RPMI7951 (cell line): ENCODE data around the gene SORL1. TPM values are rescaled to one million over a fixed set of nuclear protein-coding genes. Genes with fewer than 3 reads are reported as not detected.
A peak's percentile ranks its signal among the peaks of the same experiment; 100 is the strongest.
"Not testable (repeated sequence)": the region's sequence is repeated elsewhere in the genome, so short reads cannot be mapped to it uniquely, and the experiment has no call there.

ENCODE experiments used
- DNase-seq: peaks from one replicate; pipeline ENCODE4 v3.0.0-alpha.2; 2012; ENCODE audit warnings: low read depth
- total RNA-seq: library from RNA; depleted of rRNA; stranded (reverse); fragments of >200 nt; shearing (Covaris generic); gene quantifications from 2 replicates; pipeline ENCODE4 v1.2.3, GENCODE V29; 2014

SORL1 gene
- total RNA-seq, 1 experiment from 2014 or later, result 0.60 TPM

DNA sequence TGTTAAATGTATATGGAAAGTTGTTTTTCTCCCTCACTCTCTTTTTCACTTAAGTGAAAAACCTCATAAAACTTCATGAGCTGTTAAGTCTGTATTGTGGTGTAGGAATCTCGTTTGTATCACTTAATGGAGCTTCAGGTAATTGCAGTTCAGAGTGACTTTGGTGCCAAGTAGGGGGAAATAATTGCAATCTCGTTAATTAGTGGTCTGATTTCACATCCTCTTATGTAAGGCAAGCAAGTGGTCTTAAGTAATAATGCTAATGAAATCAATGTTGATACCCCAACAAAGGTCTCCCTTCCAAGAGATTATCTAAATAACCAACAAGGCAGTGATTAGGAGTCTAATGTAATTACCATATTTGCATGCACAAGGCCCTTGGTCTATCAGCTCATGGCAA is 174.9 kb downstream of the SORL1 start:
- DNase-seq, result no peak

DNA sequence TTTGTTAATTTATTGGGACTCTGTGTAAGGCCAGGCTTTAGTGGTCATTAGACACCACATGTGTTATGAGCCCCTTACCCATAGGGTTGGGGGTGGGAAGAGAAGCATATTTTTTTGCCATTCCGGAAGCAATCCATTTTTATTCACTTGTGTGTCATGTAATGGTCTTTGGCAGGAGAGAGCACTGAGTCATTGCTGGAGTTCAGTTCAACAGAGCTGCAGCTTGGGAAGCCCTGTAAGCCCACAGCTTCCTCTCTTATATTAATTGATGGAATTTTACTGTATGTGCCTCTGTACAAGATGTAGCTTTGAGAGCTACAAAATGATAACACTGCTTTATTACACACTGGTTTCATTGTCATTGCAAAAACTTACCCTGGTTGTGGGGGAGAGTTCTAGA is 177.9 kb downstream of the SORL1 start:
- peak; percentile 81 for DNase-seq

GRCh38 chr11:121631456-121631855 is 179.3 kb downstream of the SORL1 start:
- DNase-seq, result no peak

GRCh38 chr11:121634273-121634672 is 182.2 kb downstream of the SORL1 start:
- no peak for DNase-seq

DNA sequence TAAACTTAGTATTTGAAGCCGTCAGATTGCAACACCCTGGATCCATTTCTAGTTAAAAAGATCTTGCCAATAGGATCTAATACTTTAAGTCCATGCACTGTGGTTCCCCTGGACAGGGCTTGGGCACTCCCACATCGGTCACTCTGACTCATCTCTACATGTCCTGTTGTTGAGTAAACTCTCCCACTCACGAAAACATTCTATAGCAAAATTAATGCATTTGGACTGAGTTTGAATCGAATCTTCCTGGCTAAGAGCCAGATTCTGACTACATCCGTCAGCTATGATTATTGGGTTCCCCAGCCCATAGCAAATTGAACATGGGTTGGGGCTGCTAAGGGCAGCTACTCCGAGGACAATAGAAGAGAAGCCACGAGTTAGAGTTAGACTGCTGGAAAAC is 182.8 kb downstream of the SORL1 start:
- DNase-seq, result peak; percentile 87

DNA sequence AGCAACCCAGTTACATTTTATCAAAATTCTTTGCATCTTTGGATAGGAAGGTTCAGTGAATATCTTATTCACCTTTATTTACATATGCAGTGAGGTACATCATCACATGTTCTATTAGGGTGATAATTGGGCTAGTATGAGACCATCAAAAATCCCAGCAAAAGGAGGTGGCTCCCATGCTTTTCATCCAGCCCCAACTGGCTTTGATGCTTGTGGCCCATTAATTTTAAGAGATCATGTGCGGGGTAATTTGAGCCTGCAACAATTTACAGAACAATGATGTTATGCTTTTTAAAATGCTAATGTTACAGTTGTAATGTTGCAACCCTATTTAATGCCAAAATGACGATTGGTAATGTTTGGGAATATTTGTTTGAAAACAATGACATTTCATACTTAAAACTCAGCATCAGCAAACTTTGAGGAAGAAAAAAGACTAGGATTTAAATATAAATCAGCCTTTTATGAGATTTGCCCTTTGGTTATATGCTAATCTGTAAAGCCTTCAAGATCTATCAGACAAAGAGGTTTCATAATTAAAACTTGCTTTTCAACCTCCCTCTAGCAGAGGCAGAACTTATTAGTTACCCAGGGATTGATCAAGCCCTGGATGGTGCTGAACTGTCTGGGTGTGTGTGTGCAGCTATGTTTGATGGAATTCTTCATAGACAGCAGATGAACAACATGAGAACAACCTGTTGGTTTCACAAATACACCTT is 184.1 kb downstream of the SORL1 start:
- no peak for DNase-seq

DNA sequence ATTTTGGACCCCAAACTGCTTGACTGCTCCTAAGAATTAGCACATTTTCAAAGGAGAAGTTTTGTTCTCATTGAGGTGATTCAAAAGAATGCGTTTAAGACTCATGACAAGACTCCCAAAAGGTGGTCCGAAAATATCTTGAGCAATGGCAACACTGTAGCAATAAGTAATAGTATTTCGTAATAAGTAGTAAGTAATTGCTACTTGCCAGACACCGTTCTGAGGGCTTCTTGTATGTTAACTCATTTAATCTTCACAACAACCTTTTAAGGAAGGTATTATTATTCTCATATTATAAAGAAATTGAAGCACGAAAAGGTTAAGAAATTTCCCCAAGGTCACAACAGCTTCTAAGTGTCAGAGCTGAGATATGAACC is 184.7 kb downstream of the SORL1 start:
- DNase-seq, result no peak

DNA sequence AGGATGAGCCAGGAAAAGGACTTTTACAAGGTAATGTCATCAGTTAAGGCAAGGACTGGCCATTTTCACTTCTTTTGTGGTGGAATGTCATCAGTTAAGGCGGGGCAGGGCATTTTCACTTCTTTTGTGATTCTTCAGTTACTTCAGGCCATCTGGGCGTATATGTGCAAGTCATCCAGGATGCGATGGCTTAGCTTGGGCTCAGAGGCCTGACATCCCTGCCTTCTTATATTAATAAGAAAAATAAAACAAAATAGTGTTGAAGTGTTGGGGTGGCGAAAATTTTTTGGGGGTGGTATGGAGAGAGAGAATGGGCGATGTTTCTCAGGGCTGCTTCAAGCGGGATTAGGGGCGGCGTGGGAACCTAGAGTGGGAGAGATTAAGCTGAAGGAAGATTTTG is 185.5 kb downstream of the SORL1 start:
- not testable (repeated sequence) for DNase-seq

DNA sequence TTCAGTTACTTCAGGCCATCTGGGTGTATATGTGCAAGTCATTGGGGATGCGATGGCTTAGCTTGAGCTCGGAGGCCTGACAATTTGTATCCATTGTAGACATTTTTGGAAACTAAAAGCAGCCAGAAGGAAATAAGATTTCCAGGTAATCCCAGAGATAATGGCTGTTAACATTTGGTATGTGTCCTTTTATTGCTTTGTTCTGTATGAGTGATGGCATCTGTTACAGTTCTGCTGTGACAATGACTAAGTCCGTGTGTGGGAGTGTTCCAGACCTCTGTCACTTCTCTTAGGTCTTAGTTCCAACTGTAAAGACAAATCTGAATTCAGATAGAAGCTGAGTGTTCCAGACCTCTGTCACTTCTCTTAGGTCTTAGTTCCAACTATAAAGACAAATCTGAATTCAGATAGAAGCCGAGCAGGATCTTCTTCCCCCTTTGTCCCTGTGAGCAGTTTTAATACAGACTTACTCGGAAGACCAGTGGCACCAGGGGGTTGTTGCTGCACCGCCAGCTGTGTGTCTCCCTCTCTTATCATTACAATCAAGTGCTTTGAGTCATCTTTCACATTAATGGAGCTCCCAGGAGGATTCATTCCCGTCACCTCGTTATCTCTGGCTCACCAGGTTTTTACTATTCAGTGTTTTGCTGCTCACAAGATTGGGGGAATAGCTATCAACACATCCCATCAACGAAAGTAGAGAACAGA is 191.5 kb downstream of the SORL1 start:
- peak; percentile 49 for DNase-seq

GRCh38 chr11:121644187-121644512 is 192.0 kb downstream of the SORL1 start:
- DNase-seq, result no peak

GRCh38 chr11:121645001-121645400 is 192.9 kb downstream of the SORL1 start:
- no peak for DNase-seq

DNA sequence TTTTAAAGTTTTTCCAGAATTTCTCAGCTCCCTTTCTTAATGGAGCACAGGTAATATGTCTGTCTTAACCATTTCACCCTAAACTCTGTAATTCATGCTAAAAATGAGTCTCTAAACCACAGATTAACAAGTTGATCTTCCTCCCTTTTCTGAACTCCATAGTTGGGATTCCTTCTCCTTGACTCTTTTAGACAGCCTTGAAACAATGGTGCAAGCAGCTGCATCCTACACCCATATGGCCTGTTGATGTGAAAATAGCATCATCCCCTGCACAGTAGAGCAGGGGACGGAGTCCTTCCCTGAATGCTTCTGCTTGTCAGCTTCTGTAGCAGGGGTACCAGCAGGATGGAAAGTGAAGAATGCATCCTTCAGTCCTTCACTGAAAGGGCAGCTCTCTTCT is 193.5 kb downstream of the SORL1 start:
- DNase-seq, result no peak

DNA sequence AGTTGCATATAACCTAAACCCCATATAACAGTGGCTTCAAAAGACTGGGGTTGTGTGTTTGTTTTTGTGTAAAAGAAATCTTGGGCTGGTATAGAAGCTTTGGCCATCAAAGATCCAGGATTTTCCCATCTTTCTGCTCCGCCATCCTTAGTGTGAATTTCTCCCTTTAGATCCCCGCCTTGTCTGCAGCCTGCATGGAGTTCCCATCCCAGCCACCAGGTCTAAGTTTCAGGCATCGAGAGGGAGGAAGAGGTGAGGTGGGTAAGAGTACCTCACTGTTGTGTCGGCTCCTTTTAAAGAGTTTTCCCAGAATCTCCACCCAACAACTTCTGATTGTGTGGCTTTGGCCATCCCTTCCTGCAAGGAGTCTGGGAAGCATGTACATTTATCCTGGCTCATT is 196.2 kb downstream of the SORL1 start:
- no peak for DNase-seq

DNA sequence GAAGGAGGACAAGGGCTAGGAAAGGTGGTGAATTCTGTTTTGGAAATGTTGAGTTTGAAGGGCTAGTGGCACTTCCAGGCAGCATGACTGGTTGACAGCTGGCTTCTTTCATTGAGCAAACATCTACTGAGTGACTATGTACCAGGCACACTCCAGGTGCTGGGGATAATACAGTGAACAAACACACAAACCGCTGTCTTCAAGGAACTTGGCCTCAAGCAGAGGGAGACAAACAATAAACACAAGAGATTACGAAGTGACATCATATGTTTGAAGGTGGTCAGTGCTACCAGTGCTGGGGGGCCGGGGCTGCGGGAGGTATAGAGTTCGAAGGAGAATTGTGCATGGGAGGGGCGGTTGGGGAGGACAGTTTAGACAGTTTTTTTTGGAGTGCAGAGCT is 197.7 kb downstream of the SORL1 start:
- no peak for DNase-seq

- no peak for DNase-seq
Measured at GRCh38 chr11:121650351-121651256, 198.5 kb downstream of the SORL1 start.

GRCh38 chr11:121651257-121651605 is 199.1 kb downstream of the SORL1 start:
- no peak for DNase-seq

DNA sequence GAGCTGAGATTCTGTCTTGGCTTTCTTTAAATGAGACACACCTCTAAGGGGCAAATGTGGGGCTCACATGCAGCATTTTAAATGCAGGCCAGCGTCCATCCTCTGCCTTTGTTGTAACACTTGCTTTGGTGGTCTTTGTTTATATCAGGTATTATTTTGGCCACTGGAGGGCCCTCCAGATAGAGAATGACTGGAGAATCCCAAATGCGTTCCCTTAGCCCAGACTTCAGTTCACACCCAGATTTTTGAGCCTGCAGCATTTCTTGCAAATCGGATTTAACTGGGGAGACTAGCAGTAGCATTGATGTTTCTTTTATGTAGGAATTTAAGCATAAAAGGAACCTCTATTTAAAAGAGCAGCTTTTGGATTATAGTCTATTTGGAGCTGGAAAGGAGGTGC is 200.9 kb downstream of the SORL1 start:
- DNase-seq, result no peak

- DNase-seq, result no peak
Measured at GRCh38 chr11:121654259-121654842, 202.2 kb downstream of the SORL1 start.

- no peak for DNase-seq
Measured at GRCh38 chr11:121654843-121655536, 202.9 kb downstream of the SORL1 start.

GRCh38 chr11:121655537-121656327 is 203.6 kb downstream of the SORL1 start:
- DNase-seq, result peak; percentile 94
